HAP-1 (cell line): ENCODE data around the gene SCAI.
"Not testable (repeated sequence)": the region's sequence is repeated elsewhere in the genome, so short reads cannot be mapped to it uniquely, and the experiment has no call there.

Experiments
- DNase-seq, 2 experiments: peaks; one replicate each; pipeline ENCODE4 v3.0.0-alpha.2; 2016 to 2020; ENCODE audit warnings: low spot score in 2 of 2
- H3K27me3 ChIP-seq: fragments of 250-450 bp; sonication (Bioruptor Pico); 2 replicates; pipeline ENCODE4 v1.5.1; 2020; ENCODE audit warnings: low read depth, mild to moderate bottlenecking, moderate library complexity
- H3K36me3 ChIP-seq: fragments of 250-450 bp; sonication (Bioruptor Pico); replicated peaks from 2 replicates; pipeline ENCODE4 v1.5.1; 2020; ENCODE audit warnings: mild to moderate bottlenecking
- H3K4me1 ChIP-seq: fragments of 250-450 bp; sonication (Bioruptor Pico); 2 replicates; pipeline ENCODE4 v1.5.1; 2020; ENCODE audit warnings: mild to moderate bottlenecking
- H3K4me3 ChIP-seq: fragments of 250-450 bp; sonication (Bioruptor Pico); 2 replicates; pipeline ENCODE4 v1.5.1; 2020; ENCODE audit warnings: mild to moderate bottlenecking, moderate library complexity
- H3K9me3 ChIP-seq: fragments of 250-450 bp; sonication (Bioruptor Pico); 2 replicates; pipeline ENCODE4 v1.5.1; 2020; ENCODE audit warnings: mild to moderate bottlenecking, moderate library complexity
- in situ Hi-C: fragments of 300-500 bp; cut with MboI; formaldehyde crosslinking; loops from 3 replicates; pipeline ENCODE4 v1.14.3; 2020; ENCODE audit warnings: low sequenced_read_pairs, inconsistent platforms, mixed read lengths

The SCAI gene

DNA sequence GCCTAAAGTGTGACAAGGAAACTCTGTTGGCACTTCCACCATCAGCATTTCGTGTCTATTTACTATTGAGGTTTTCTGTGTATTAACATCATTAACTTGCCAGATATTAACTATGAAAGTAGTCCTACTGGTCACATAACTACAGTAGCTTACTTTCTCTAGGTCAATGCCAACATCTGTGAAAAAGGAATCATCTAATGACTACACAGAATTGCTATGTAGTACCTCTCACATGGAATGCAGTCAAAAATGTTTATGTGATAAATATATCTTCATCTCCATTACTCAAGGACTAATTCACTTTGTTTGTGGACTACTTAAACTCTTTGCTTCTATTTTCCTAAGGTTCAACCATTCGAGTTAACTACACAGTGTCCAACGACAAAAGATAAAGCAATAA, 2.1 kb downstream of the SCAI start:
- peaks cover 19% of the 10 kb centered on the region; the same call in 1 of the 2 replicates for H3K36me3 ChIP-seq
- in situ Hi-C loops = loop anchor here (5.0 kb wide), 1 partner anchor 369 kb away; the partner anchor contains the start of gene NR6A1
- no peaks in the 10 kb centered on the region for H3K9me3 ChIP-seq
- no peak for DNase-seq
- peaks cover 11% of the 10 kb centered on the region for H3K4me1 ChIP-seq
- no peaks in the 10 kb centered on the region for H3K27me3 ChIP-seq
- H3K4me3 ChIP-seq = no peak overlapping the region

DNA sequence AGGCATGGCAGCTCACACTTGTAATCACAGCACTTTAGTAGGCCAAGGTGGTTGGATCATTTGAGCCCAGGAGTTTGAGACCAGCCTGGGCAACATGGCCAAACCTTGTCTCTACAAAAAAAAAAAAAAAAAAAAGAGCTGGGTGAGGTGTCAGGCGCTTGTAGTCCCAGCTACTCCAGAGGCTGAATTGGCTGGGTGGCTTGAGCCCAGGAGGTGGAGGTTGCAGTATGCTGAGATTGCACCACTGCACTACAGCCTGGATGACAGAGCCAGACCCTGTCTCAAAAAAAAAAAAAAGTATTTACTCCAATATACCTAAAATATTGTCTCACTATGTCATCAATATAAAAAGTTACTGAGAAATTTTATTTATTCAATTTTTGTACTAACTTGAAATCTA, 2.8 kb downstream of the SCAI start:
- Histone ChIP-seq H3K27me3 (no peaks in the 10 kb centered on the region), H3K9me3 (no peaks in the 10 kb centered on the region), H3K36me3 (peaks cover 19% of the 10 kb centered on the region; the same call in 1 of the 2 replicates), H3K4me1 (peaks cover 11% of the 10 kb centered on the region), H3K4me3 (no peak overlapping the region)
- no peak for DNase-seq
- in situ Hi-C loops = loop anchor here (5.0 kb wide), 1 partner anchor 368 kb away; the partner anchor contains the start of gene NR6A1

DNA sequence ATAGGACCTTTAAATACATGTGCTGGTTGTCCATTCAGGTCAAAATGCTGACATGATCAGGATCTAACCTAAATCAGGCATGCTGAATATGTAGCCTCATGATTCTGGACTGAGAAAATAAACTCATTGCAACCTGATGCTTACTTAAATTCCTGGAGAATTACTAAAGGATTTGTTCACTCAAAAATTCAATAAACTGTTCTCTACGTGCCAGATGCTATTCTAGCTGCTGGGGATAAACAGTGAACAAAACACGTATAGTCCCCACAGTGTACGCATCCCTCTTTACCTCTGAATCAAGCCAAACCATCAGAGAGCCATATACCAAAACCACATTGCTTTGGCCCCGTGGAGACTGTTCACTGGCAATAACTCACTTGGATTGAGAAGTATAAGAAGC, 6.1 kb downstream of the SCAI start:
- H3K36me3 ChIP-seq = peaks cover 22% of the 10 kb centered on the region; the same call in 1 of the 2 replicates
- peaks cover 10% of the 10 kb centered on the region for H3K4me1 ChIP-seq
- no peaks in the 10 kb centered on the region for H3K9me3 ChIP-seq
- H3K27me3 ChIP-seq = no peaks in the 10 kb centered on the region
- in situ Hi-C loops = no loop called here
- no peak overlapping the region for H3K4me3 ChIP-seq
- DNase-seq = no peak

DNA sequence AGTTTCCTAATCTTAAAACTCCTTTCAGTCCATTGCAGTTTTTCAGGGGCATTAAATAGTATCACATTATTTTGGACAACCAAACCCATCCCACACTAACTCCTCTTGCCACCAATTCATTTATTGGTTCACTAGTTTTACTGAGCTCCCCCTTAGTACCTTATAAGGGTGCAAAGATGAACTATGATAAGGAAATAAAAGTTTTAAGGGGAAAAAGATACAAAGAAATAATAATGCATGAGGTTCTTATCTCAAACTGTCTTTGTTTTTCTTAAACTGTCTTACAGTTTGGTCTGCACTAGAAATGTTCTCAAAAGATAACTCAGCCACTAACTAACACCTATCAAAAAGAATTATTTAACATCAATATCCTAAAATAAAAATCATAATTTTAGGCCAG, 8.4 kb downstream of the SCAI start:
- no peaks in the 10 kb centered on the region for H3K9me3 ChIP-seq
- H3K4me3 ChIP-seq = no peak overlapping the region
- in situ Hi-C loops = no loop called here
- DNase-seq = no peak
- peaks cover 6% of the 10 kb centered on the region; the same call in 1 of the 2 replicates for H3K36me3 ChIP-seq
- H3K27me3 ChIP-seq = no peaks in the 10 kb centered on the region
- no peaks in the 10 kb centered on the region; the same call in 1 of the 2 replicates for H3K4me1 ChIP-seq

DNA sequence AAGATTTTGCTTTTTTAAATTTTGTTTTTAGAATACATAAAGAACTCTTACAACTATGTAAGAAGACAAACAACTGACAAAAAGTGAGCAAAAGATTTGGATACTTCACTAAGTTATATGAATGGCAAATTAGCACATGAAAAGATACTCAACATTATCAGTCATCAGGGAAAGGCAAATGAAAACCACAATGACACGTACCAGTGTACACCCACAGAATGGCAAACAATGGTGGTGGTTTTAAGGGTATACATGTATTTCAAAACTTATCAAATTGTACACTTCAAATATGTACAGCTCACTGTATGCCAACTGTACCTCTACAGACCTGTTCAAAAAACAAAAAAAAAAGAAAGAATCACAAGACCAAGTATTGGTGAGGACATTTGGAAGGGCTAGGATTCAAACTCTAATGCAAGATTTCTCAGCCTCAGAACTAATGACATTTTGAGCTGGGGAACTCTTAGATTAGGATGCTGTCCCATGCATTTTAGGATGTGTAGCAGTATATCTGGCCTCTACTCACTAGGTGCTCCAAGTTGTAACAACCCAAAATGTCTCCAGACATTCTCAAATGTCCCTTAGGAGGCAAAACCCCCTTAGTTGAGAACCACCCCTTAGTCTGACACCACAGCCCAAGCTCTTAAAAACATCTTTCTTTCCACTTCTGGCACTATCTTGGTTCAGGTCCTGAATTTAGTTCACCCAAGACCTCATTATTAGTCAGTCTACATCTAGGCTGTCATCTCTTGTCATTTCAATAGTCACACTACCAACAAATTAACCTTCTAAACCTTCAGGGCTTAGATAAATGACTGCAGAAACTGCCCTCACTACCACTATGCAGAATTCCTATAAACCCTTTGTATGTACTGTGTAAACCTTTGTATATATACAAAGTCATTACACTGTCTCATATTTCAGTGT, 9.7 kb downstream of the SCAI start:
- Histone ChIP-seq H3K4me3 (no peak overlapping the region), H3K27me3 (no peaks in the 10 kb centered on the region), H3K9me3 (no peaks in the 10 kb centered on the region), H3K4me1 (no peaks in the 10 kb centered on the region; the same call in 1 of the 2 replicates), H3K36me3 (peaks cover 2% of the 10 kb centered on the region; the same call in 1 of the 2 replicates)
- DNase-seq = peak in 1 of 2 experiments; percentile 46
- in situ Hi-C loops = no loop called here

DNA sequence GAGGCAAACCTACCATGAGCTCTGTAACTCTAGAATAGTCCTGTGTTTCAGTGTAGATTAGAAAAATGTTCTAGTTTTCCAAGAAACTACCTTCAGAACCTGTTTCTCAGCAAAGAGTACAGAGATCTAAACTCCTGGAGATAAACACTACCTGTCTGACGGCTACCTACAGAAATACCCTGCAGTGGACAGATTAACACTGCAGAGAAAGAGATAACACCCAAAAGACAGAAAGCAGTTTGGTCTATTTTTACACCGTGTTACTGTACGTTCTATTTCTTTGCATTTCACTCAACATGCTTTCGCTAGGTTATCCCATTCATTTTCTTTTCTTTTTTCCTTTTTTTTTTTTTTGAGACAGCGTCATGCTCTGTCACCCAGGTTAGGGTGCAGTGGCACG, 11.6 kb downstream of the SCAI start:
- Histone ChIP-seq H3K4me3 (no peak overlapping the region), H3K27me3 (no peaks in the 10 kb centered on the region), H3K4me1 (no peaks in the 10 kb centered on the region; the same call in 1 of the 2 replicates), H3K9me3 (no peaks in the 10 kb centered on the region), H3K36me3 (peaks cover 2% of the 10 kb centered on the region; the same call in 1 of the 2 replicates)
- no peak for DNase-seq
- in situ Hi-C loops = no loop called here

DNA sequence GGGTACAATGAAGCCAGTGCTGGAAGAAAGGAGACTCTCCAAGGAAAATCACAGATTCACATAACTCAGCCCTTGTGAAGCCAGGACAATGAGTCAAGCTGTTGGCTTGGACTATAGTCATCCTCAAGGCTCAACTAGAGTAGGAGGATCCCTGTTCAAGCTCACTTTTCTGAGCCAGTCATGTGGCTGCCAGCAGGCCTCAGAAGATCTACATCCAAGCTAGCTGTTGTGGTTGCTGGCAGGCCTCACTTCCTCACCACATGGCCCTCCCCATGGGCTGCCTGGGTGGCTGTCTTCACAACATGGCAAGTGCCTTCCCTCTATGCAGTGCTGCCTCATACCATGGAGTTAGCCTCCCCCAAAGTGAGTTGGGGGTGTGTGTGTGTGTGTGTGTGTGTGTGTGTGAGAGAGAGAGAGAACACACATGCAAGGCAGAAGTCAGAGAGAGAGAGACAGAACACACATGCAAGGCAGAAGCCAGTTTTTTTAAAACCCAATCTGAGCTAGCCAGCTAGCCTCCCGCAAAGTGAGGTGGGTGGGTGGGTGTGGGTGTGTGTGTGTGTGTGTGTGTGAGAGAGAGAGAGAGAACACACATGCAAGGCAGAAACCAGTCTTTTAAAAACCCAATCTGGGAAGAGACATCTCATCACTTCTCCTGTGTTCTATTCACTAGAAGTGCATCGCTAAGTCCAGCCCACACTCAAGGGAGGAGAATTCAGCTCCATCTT, 17.1 kb downstream of the SCAI start:
- no peak for DNase-seq
- H3K27me3 ChIP-seq = no peaks in the 10 kb centered on the region
- in situ Hi-C loops = no loop called here
- no peak overlapping the region for H3K4me3 ChIP-seq
- peaks cover 6% of the 10 kb centered on the region for H3K4me1 ChIP-seq
- H3K9me3 ChIP-seq = no peaks in the 10 kb centered on the region
- H3K36me3 ChIP-seq = no peaks in the 10 kb centered on the region

DNA sequence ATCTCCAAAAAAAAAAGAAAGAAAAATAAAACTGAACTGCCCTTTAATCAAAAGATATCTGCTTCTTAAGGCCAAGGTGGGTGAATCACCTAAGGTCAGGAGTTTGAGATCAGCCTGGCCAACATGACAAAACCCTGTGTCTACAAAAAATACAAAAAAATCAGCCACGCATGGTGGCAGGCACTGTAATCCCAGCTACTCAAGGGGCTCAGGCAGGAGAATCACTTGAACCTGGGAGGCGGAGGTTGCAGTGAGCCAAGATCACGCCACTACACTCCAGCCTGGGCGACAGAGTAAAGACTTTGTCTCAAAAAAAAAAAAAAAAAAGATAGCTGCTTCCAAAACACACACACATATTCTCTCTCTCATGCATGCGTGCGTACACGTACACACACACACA, 17.8 kb downstream of the SCAI start:
- in situ Hi-C loops = no loop called here
- no peak for DNase-seq

DNA sequence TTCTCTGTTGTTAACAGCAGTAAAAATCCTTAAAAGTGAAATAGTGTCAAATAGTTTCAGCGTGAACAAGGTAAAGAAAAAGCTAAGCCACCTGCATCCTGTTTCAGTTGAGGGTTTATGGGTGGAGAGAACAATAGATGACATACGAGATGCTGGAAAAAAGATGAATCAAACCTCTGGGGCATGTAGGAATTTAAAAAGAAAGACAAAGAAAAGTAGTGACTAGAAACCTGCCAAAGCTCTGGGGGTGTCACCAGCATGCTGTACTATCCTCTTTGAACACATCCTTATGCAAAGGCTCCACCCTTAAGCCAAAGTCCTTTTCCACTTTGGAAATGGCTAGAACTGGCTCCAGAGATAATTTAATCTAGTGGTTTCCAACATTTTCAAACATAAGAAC, 22.2 kb downstream of the SCAI start:
- Histone ChIP-seq H3K4me3 (no peak overlapping the region), H3K36me3 (no peaks in the 10 kb centered on the region), H3K9me3 (no peaks in the 10 kb centered on the region), H3K27me3 (no peaks in the 10 kb centered on the region), H3K4me1 (peaks cover 20% of the 10 kb centered on the region)
- DNase-seq = peak; percentile 47 to 72
- in situ Hi-C loops = no loop called here

More for the DNA sequence above, 17.8 kb downstream of the SCAI start:
- H3K27me3 ChIP-seq = no peaks in the 10 kb centered on the region
- peaks cover 13% of the 10 kb centered on the region for H3K4me1 ChIP-seq
- no peaks in the 10 kb centered on the region for H3K9me3 ChIP-seq
- no peaks in the 10 kb centered on the region for H3K36me3 ChIP-seq
- no peak overlapping the region for H3K4me3 ChIP-seq

DNA sequence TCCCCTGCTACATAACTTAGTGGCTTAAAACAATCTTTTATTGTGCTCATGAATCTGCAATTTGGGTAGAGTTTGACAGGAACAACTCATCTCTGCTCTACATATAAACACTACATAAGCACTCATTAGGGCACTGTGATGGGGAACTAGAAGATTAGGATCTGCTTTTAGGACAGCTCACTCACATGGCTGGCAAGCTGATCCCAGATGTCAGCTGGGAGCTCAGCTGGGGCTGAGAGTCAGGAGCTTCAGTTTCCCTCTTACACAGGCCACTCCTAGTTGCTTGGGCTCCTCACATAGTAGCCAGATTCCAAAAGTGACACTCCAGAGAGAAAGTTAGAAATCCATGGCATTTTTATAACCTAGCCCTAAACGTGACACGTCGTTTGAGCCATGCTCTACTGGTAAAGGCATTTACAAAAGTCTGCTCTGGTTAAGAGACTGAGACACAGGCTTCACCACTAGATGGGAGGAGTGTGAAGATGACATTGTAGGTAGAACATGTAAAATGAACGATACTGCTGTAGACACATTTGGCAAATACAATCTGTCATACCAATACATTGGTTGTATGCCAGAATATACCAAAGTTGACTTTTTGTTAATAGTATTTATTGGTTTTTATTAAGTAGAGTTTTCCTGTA, 23.6 kb downstream of the SCAI start:
- in situ Hi-C loops = no loop called here
- Histone ChIP-seq H3K27me3 (no peaks in the 10 kb centered on the region), H3K9me3 (no peaks in the 10 kb centered on the region), H3K4me1 (peaks cover 20% of the 10 kb centered on the region), H3K4me3 (no peak overlapping the region), H3K36me3 (no peaks in the 10 kb centered on the region)
- DNase-seq = peak in 1 of 2 experiments; percentile 16

DNA sequence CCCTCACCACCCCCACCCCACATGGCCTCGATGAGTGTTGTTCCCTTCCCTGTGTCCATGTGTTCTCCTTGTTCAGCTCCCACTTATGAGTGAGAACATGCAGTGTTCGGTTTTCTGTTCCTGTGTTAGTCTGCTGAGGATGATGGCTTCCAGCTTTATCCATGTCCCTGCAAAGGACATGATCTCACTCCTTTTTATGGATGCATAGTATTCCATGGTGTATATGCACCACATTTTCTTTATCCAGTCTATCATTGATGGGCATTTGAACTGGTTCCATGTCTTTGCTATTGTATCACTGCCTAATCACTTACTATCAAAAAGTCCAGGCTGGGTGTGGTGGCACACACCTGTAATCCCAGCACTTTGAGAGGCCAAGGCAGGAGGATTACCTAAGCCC, 24.6 kb downstream of the SCAI start:
- H3K27me3 ChIP-seq, H3K4me3 ChIP-seq, in situ Hi-C loops, DNase-seq, H3K36me3 ChIP-seq, H3K9me3 ChIP-seq: not testable (repeated sequence)
- H3K4me1 ChIP-seq = peaks cover 20% of the 10 kb centered on the region

DNA sequence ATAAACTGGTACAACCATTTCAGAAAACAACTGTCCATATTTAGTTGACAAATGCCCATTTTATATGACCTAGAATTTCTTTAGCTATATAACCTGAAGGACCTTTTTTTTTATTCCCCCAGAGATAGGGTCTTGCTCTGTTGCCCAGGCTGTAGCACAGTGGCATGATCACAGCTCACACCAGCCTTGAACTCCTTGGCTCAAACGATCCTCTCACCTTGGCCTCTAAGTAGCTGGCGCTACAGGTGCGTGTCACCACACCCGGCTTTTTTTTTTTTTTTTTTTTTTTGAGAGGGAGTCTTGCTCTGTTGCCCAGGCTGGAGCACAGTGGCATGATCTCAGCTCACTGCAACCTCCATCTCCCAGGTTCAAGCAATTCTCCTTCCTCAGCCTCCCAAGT, 28.8 kb downstream of the SCAI start:
- H3K9me3 ChIP-seq, H3K4me3 ChIP-seq, DNase-seq, in situ Hi-C loops, H3K27me3 ChIP-seq, H3K4me1 ChIP-seq, H3K36me3 ChIP-seq: not testable (repeated sequence)

DNA sequence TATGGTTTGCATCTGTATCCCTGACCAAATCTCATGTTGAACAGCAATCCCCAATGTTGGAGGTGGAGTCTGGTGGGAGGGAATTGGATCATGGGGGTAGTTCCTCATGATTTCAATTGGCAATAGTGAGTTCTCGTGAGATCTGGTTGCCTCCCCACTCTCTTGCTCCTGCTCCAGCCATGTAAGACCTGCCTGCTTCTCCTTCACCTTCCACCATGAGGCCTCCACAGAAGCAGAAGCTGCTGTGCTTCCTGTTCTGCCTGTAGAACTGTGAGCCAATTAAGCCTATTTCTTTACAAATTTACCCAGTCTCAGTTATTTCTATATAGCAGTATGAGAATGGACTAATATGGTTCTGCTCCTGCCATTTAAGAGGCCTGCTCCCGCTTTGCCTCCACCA, 32.9 kb downstream of the SCAI start:
- H3K27me3 ChIP-seq = no peaks in the 10 kb centered on the region
- H3K9me3 ChIP-seq = no peaks in the 10 kb centered on the region
- H3K4me1 ChIP-seq = no peaks in the 10 kb centered on the region
- H3K4me3 ChIP-seq = no peak overlapping the region
- in situ Hi-C loops = no loop called here
- DNase-seq = no peak
- H3K36me3 ChIP-seq = peaks cover 5% of the 10 kb centered on the region
